Endodermal cell (in vitro differentiated cells): ENCODE results near the gene FXYD6. TPM values are rescaled to one million over a fixed set of nuclear protein-coding genes. Genes with fewer than 3 reads are reported as not detected.

ENCODE experiments used
- DNase-seq: peaks from one replicate; pipeline ENCODE4 v3.0.0-alpha.2; 2017
- H3K27ac ChIP-seq: 2 replicates; pipeline ENCODE4 v1.5.1; 2013; ENCODE audit warnings: mild to moderate bottlenecking, low read depth, low read length, moderate library complexity
- H3K27me3 ChIP-seq: 2 replicates; pipeline ENCODE4 v1.6.1; 2013; ENCODE audit warnings: mild to moderate bottlenecking, low read length, moderate library complexity; ENCODE audit not compliant: insufficient read depth, control insufficient read depth, poor library complexity, severe bottlenecking
- H3K36me3 ChIP-seq: 2 replicates; pipeline ENCODE4 v1.7.0; 2013; ENCODE audit warnings: mild to moderate bottlenecking, low read length, moderate library complexity; ENCODE audit not compliant: control insufficient read depth, insufficient read depth
- H3K4me1 ChIP-seq: one replicate; pipeline ENCODE4 v1.7.0; 2013; ENCODE audit warnings: low read length; ENCODE audit not compliant: control insufficient read depth, insufficient read depth
- H3K4me3 ChIP-seq: 2 replicates; pipeline ENCODE4 v1.5.1; 2013; ENCODE audit warnings: mild to moderate bottlenecking, low read length, moderate library complexity
- H3K9ac ChIP-seq: 2 replicates; pipeline ENCODE4 v1.6.1; 2013; ENCODE audit warnings: mild to moderate bottlenecking, low read length, moderate library complexity; ENCODE audit not compliant: poor library complexity, severe bottlenecking; ENCODE audit errors: extremely low read depth
- H3K9me3 ChIP-seq: 2 replicates; pipeline ENCODE4 v1.6.1; 2013; ENCODE audit warnings: mild to moderate bottlenecking, low read length, moderate library complexity; ENCODE audit not compliant: control insufficient read depth
- H3K27ac Mint-ChIP-seq: 2 replicates; pipeline ENCODE4 v1.8.0; 2020; ENCODE audit warnings: mixed read lengths
- H3K27me3 Mint-ChIP-seq: 2 replicates; pipeline ENCODE4 v1.8.0; 2021; ENCODE audit warnings: mild to moderate bottlenecking, mixed read lengths; ENCODE audit not compliant: insufficient read depth
- H3K36me3 Mint-ChIP-seq: 2 replicates; pipeline ENCODE4 v1.8.0; 2020; ENCODE audit warnings: low read depth, mixed read lengths
- H3K4me1 Mint-ChIP-seq: 2 replicates; pipeline ENCODE4 v1.8.0; 2020; ENCODE audit warnings: mixed read lengths
- H3K4me3 Mint-ChIP-seq: 2 replicates; pipeline ENCODE4 v1.8.0; 2020; ENCODE audit warnings: mild to moderate bottlenecking, moderate library complexity, mixed read lengths
- H3K9me3 Mint-ChIP-seq: 2 replicates; pipeline ENCODE4 v1.8.0; 2020; ENCODE audit warnings: mild to moderate bottlenecking, mixed read lengths
- WGBS, 2 experiments: methylation state at CpG; one replicate each; pipeline versions ENCODE4 v1.1.5 to v1.1.7; 2013; ENCODE audit warnings: missing lambda C conversion rate in 2 of 2, mixed read lengths in 1 of 2; ENCODE audit not compliant: insufficient coverage in 1 of 2, insufficient read length in 1 of 2; 5-methylcytosine and 5-hydroxymethylcytosine counted together
- total RNA-seq, 2 donors: library from RNA; stranded (reverse); fragmentation: NEBNext Ultra II Directional in 1 of 2; extraction: Animal tissue kit (Norgen Biotek cat#: 25700) in 1 of 2; gene quantifications; 2 replicates in 1 of 2; 3 replicates in 1 of 2; pipeline ENCODE4 v1.2.1, GENCODE V29; 2021
- TF ChIP-seq, protein P1 (sequence below): fragments of 200-600 bp; sonication (generic); conservative IDR thresholded peaks from 2 replicates; pipeline ENCODE4 v1.5.0; 2021; ENCODE audit warnings: antibody characterized with exemption, mild to moderate bottlenecking

Gene FXYD6
- total RNA-seq, 2 donors from 2014 or later = 54.1 to 61.8 TPM

- no peaks in the 10 kb centered on the region for H3K9me3 Mint-ChIP-seq
- H3K27me3 Mint-ChIP-seq = peaks cover 2% of the 10 kb centered on the region
- H3K27ac ChIP-seq = no peak overlapping the region
- H3K4me3 ChIP-seq = no peak overlapping the region
- 92 to 95% methylated on average over 15 to 20 of the region's 20 CpGs for WGBS, 2 experiments
- no peak overlapping the region for H3K27ac Mint-ChIP-seq
- H3K4me1 Mint-ChIP-seq = peaks cover 14% of the 10 kb centered on the region
- H3K4me3 Mint-ChIP-seq = no peak overlapping the region
- H3K27me3 ChIP-seq = no peaks in the 10 kb centered on the region
- no peaks in the 10 kb centered on the region for H3K36me3 Mint-ChIP-seq
- peak; percentile 61 for DNase-seq
- TF ChIP-seq, protein P1, sequence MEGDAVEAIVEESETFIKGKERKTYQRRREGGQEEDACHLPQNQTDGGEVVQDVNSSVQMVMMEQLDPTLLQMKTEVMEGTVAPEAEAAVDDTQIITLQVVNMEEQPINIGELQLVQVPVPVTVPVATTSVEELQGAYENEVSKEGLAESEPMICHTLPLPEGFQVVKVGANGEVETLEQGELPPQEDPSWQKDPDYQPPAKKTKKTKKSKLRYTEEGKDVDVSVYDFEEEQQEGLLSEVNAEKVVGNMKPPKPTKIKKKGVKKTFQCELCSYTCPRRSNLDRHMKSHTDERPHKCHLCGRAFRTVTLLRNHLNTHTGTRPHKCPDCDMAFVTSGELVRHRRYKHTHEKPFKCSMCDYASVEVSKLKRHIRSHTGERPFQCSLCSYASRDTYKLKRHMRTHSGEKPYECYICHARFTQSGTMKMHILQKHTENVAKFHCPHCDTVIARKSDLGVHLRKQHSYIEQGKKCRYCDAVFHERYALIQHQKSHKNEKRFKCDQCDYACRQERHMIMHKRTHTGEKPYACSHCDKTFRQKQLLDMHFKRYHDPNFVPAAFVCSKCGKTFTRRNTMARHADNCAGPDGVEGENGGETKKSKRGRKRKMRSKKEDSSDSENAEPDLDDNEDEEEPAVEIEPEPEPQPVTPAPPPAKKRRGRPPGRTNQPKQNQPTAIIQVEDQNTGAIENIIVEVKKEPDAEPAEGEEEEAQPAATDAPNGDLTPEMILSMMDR = no peak
- no peaks in the 10 kb centered on the region for H3K9me3 ChIP-seq
- no peaks in the 10 kb centered on the region for H3K4me1 ChIP-seq
- no peak overlapping the region for H3K9ac ChIP-seq
- no peaks in the 10 kb centered on the region for H3K36me3 ChIP-seq
These were observed 33.3 kb upstream of the FXYD6 start for GRCh38 chr11:117909611-117910382.

DNA sequence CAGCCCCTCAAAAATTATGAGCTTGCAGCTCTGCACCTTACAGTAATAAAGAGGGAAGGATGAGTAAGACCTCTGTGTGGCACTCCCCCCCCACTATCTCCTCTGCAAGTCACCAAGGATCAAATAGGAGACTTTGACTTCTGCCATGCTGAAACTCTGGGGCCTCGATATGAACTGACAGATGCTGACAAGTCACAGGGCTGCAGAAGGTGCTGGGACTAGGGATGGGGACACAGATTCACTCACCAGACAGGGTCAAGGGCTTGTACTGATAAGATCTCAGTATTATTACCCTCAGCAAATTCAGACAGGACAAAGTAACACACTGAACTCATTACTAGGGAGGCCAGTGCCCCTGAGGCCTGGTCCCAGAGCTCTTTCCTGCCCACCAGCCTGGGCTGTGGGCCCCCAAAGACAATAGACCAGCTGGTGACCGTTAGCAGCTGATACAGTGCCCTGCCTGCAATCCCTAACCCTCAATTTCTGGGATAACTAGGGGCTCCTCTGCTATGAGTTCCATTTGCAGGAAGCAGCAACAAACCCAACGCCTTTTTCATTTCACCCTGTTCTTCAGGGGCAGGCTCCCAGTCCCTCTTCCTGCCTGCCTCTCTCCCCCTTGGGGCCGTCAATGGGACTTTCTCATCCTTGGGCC lies 32.6 kb upstream of the FXYD6 start:
- Mint-ChIP-seq H3K36me3 (no peaks in the 10 kb centered on the region), H3K27ac (peak overlapping the region; percentile 52), H3K4me3 (no peak overlapping the region), H3K9me3 (no peaks in the 10 kb centered on the region), H3K4me1 (peaks cover 10% of the 10 kb centered on the region), H3K27me3 (no peaks in the 10 kb centered on the region)
- Histone ChIP-seq H3K9ac (no peak overlapping the region), H3K4me3 (no peak overlapping the region), H3K36me3 (no peaks in the 10 kb centered on the region), H3K27me3 (no peaks in the 10 kb centered on the region), H3K27ac (no peak overlapping the region), H3K4me1 (no peaks in the 10 kb centered on the region), H3K9me3 (no peaks in the 10 kb centered on the region)
- WGBS, 2 experiments = 80 to 94% methylated on average over 4 of the region's 4 CpGs
- TF ChIP-seq, protein P1 = peak; percentile 49
- DNase-seq = peak; percentile 62

- Histone ChIP-seq H3K4me1 (no peaks in the 10 kb centered on the region), H3K4me3 (no peak overlapping the region), H3K27ac (no peak overlapping the region), H3K27me3 (no peaks in the 10 kb centered on the region), H3K9me3 (no peaks in the 10 kb centered on the region), H3K9ac (no peak overlapping the region), H3K36me3 (no peaks in the 10 kb centered on the region)
- H3K27ac Mint-ChIP-seq = peak overlapping the region; percentile 52
- H3K27me3 Mint-ChIP-seq = no peaks in the 10 kb centered on the region
- H3K4me1 Mint-ChIP-seq = peaks cover 10% of the 10 kb centered on the region
- H3K4me3 Mint-ChIP-seq = no peak overlapping the region
- 89% methylated on average over 12 to 17 of the region's 17 CpGs for whole genome bisulfite sequencing, 2 experiments
- DNase-seq = peak; percentile 71
- TF ChIP-seq, protein P1 = peak; percentile 19
- no peaks in the 10 kb centered on the region for H3K9me3 Mint-ChIP-seq
- no peaks in the 10 kb centered on the region for H3K36me3 Mint-ChIP-seq
These were observed 31.8 kb upstream of the FXYD6 start for GRCh38 chr11:117908109-117908895.
